Endodermal cell (in vitro differentiated cells): ENCODE measurements around the gene SEMA4A. TPM values are rescaled to one million over a fixed set of nuclear protein-coding genes. Genes with fewer than 3 reads are reported as not detected.
A peak's percentile ranks its signal among the peaks of the same experiment; 100 is the strongest.

Source experiments
- DNase-seq: peaks from one replicate; pipeline ENCODE4 v3.0.0-alpha.2; 2017
- H3K27ac ChIP-seq: 2 replicates; pipeline ENCODE4 v1.5.1; 2013; ENCODE audit warnings: mild to moderate bottlenecking, low read depth, low read length, moderate library complexity
- H3K27me3 ChIP-seq: 2 replicates; pipeline ENCODE4 v1.6.1; 2013; ENCODE audit warnings: mild to moderate bottlenecking, low read length, moderate library complexity; ENCODE audit not compliant: insufficient read depth, control insufficient read depth, poor library complexity, severe bottlenecking
- H3K36me3 ChIP-seq: 2 replicates; pipeline ENCODE4 v1.7.0; 2013; ENCODE audit warnings: mild to moderate bottlenecking, low read length, moderate library complexity; ENCODE audit not compliant: control insufficient read depth, insufficient read depth
- H3K4me1 ChIP-seq: one replicate; pipeline ENCODE4 v1.7.0; 2013; ENCODE audit warnings: low read length; ENCODE audit not compliant: control insufficient read depth, insufficient read depth
- H3K4me3 ChIP-seq: 2 replicates; pipeline ENCODE4 v1.5.1; 2013; ENCODE audit warnings: mild to moderate bottlenecking, low read length, moderate library complexity
- H3K9ac ChIP-seq: 2 replicates; pipeline ENCODE4 v1.6.1; 2013; ENCODE audit warnings: mild to moderate bottlenecking, low read length, moderate library complexity; ENCODE audit not compliant: poor library complexity, severe bottlenecking; ENCODE audit errors: extremely low read depth
- H3K9me3 ChIP-seq: 2 replicates; pipeline ENCODE4 v1.6.1; 2013; ENCODE audit warnings: mild to moderate bottlenecking, low read length, moderate library complexity; ENCODE audit not compliant: control insufficient read depth
- H3K27ac Mint-ChIP-seq: 2 replicates; pipeline ENCODE4 v1.8.0; 2020; ENCODE audit warnings: mixed read lengths
- H3K27me3 Mint-ChIP-seq: 2 replicates; pipeline ENCODE4 v1.8.0; 2021; ENCODE audit warnings: mild to moderate bottlenecking, mixed read lengths; ENCODE audit not compliant: insufficient read depth
- H3K36me3 Mint-ChIP-seq: 2 replicates; pipeline ENCODE4 v1.8.0; 2020; ENCODE audit warnings: low read depth, mixed read lengths
- H3K4me1 Mint-ChIP-seq: 2 replicates; pipeline ENCODE4 v1.8.0; 2020; ENCODE audit warnings: mixed read lengths
- H3K4me3 Mint-ChIP-seq: 2 replicates; pipeline ENCODE4 v1.8.0; 2020; ENCODE audit warnings: mild to moderate bottlenecking, moderate library complexity, mixed read lengths
- H3K9me3 Mint-ChIP-seq: 2 replicates; pipeline ENCODE4 v1.8.0; 2020; ENCODE audit warnings: mild to moderate bottlenecking, mixed read lengths
- CTCF ChIP-seq: fragments of 200-600 bp; sonication (generic); conservative IDR thresholded peaks from 2 replicates; pipeline ENCODE4 v1.5.0; 2021; ENCODE audit warnings: antibody characterized with exemption, mild to moderate bottlenecking
- WGBS, 2 experiments: methylation state at CpG; one replicate each; pipeline versions ENCODE4 v1.1.5 to v1.1.7; 2013; ENCODE audit warnings: missing lambda C conversion rate in 2 of 2, mixed read lengths in 1 of 2; ENCODE audit not compliant: insufficient coverage in 1 of 2, insufficient read length in 1 of 2; 5-methylcytosine and 5-hydroxymethylcytosine counted together
- total RNA-seq, 2 donors: library from RNA; stranded (reverse); fragmentation: NEBNext Ultra II Directional in 1 of 2; extraction: Animal tissue kit (Norgen Biotek cat#: 25700) in 1 of 2; gene quantifications; 2 replicates in 1 of 2; 3 replicates in 1 of 2; pipeline ENCODE4 v1.2.1, GENCODE V29; 2021

SEMA4A gene
- total RNA-seq, 2 donors from 2014 or later: 6.4 to 10.3 TPM

GRCh38 chr1:156194300-156194652 lies 40.9 kb downstream of the SEMA4A start:
- peaks cover 28% of the 10 kb centered on the region for H3K4me1 Mint-ChIP-seq
- H3K36me3 Mint-ChIP-seq: peaks cover 31% of the 10 kb centered on the region
- Histone ChIP-seq H3K9ac (peak overlapping the region; percentile 49), H3K9me3 (peaks cover 18% of the 10 kb centered on the region), H3K27ac (no peak overlapping the region), H3K36me3 (peaks cover 34% of the 10 kb centered on the region), H3K4me3 (peak overlapping the region; percentile 95), H3K27me3 (no peaks in the 10 kb centered on the region), H3K4me1 (peaks cover 8% of the 10 kb centered on the region)
- no peaks in the 10 kb centered on the region for H3K27me3 Mint-ChIP-seq
- H3K4me3 Mint-ChIP-seq: peak overlapping the region; percentile 99
- WGBS, 2 experiments: 15 to 20% methylated on average over 12 to 14 of the region's 14 CpGs
- no peak for TF ChIP-seq CTCF
- no peak for DNase-seq
- peak overlapping the region; percentile 91 for H3K27ac Mint-ChIP-seq
- H3K9me3 Mint-ChIP-seq: peaks cover 15% of the 10 kb centered on the region

GRCh38 chr1:156195853-156196252 lies 42.5 kb downstream of the SEMA4A start:
- H3K27me3 Mint-ChIP-seq: no peaks in the 10 kb centered on the region

GRCh38 chr1:156196445-156196844 lies 43.1 kb downstream of the SEMA4A start:
- H3K4me1 ChIP-seq: peaks cover 8% of the 10 kb centered on the region
- H3K9me3 ChIP-seq: peaks cover 4% of the 10 kb centered on the region
- Mint-ChIP-seq H3K4me3 (no peak overlapping the region), H3K36me3 (peaks cover 37% of the 10 kb centered on the region), H3K27me3 (no peaks in the 10 kb centered on the region), H3K27ac (no peak overlapping the region), H3K4me1 (peaks cover 28% of the 10 kb centered on the region), H3K9me3 (peaks cover 4% of the 10 kb centered on the region)
- H3K4me3 ChIP-seq: peak overlapping the region; percentile 13
- WGBS, 2 experiments: 81 to 83% methylated on average over 2 of the region's 2 CpGs
- peaks cover 44% of the 10 kb centered on the region for H3K36me3 ChIP-seq
- no peak overlapping the region for H3K9ac ChIP-seq
- DNase-seq: no peak
- no peaks in the 10 kb centered on the region for H3K27me3 ChIP-seq
- no peak for TF ChIP-seq CTCF
- H3K27ac ChIP-seq: no peak overlapping the region

More at GRCh38 chr1:156195853-156196252, 42.5 kb downstream of the SEMA4A start:
- Histone ChIP-seq H3K27me3 (no peaks in the 10 kb centered on the region), H3K9ac (no peak overlapping the region), H3K4me1 (peaks cover 8% of the 10 kb centered on the region), H3K27ac (no peak overlapping the region), H3K36me3 (peaks cover 44% of the 10 kb centered on the region), H3K4me3 (peak overlapping the region; percentile 14), H3K9me3 (peaks cover 7% of the 10 kb centered on the region)
- peak overlapping the region; percentile 99 for H3K4me3 Mint-ChIP-seq
- H3K27ac Mint-ChIP-seq: no peak overlapping the region
- TF ChIP-seq CTCF: no peak
- H3K4me1 Mint-ChIP-seq: peaks cover 28% of the 10 kb centered on the region
- H3K36me3 Mint-ChIP-seq: peaks cover 37% of the 10 kb centered on the region
- DNase-seq: no peak
- whole genome bisulfite sequencing, 2 experiments: 86 to 89% methylated on average over 4 of the region's 4 CpGs
- peaks cover 4% of the 10 kb centered on the region for H3K9me3 Mint-ChIP-seq
